GM18517 (cell line): ENCODE results near the gene FERMT2.

Experiments used
- ATAC-seq: cut with Tn5 transposase; IDR thresholded peaks from one replicate; pipeline ENCODE4 v1.9.1; 2021; ENCODE audit warnings: mild to moderate bottlenecking, moderate library complexity; ENCODE audit not compliant: unreplicated experiment

The FERMT2 gene

DNA sequence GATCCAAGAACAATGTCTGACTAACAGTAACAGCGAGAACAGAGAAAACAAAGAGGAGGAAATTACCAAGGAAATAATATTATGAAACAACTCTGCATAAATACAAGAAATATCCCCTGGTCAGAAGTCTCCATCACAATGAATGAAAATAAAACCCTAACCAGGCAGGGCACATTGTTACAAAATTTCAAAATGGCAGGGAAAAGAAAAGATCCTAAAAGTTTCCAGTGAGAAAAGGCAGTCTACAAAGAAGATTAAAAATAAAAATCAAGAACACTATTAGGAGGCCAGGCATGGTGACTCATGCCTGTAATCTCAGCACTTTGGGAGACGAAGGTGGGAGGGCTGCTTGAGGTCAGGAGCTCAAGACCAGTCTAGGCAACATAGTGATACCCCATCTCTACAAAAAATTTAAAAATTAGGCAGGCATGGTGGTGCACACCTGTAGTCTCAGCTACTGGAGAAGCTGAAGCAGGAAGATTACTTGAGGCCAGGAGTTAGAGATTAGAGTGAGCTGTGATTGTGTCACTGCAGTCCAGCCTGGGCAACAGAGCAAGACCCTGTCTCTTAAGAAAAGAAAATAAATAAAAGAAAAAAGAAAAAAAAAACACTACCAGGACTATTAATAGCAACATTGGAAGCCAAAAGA, 47.8 kb downstream of the FERMT2 start:
- no peak for ATAC-seq

GRCh38 chr14:52901357-52901980, 49.4 kb downstream of the FERMT2 start:
- no peak for ATAC-seq

DNA sequence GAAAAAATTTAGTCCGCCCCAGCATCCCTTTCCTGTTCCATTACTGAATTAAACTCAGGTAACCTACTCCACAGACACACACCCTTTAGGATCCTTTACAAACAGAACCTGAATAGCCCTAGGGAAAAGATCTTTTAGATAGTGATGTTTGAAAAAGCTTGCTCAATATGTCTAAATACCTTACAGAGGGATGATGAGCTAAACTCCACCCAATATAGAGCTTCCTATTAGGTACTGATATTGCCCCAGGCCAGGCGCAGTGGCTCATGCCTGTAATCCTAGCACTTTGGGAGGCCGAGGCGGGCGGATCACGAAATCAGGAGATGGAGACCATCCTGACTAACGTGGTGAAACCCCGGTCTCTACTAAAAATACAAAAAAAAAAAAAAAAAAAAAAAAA, 50.1 kb downstream of the FERMT2 start:
- ATAC-seq, result no peak

- ATAC-seq, result no peak
Observed at GRCh38 chr14:52898496-52898895, 52.4 kb downstream of the FERMT2 start.

GRCh38 chr14:52895000-52895399, 55.9 kb downstream of the FERMT2 start:
- no peak for ATAC-seq

GRCh38 chr14:52891800-52892199, 59.0 kb downstream of the FERMT2 start:
- ATAC-seq, result no peak

- no peak for ATAC-seq
Observed at GRCh38 chr14:52888839-52889838, 61.7 kb downstream of the FERMT2 start.

DNA sequence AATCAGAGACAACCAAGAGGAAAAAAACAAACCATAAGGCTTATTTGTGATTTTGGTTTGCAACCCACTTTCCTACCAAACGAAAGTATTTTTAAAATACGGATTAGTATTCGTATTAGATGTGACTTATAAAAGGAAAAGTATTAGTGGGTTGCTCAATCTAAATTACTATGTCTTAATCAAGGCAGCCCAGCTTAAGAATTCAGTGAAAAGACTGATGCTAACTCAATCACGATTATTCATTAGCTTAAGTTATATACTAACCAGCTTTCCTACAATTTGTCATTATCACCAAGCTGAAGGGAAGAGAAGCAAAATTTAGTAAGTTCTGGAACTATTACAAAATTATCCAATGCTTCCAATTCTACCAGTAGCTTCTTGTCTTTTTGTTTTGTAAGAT, 62.7 kb downstream of the FERMT2 start:
- no peak for ATAC-seq

GRCh38 chr14:52885230-52885629, 65.6 kb downstream of the FERMT2 start:
- no peak for ATAC-seq

GRCh38 chr14:52883658-52884057, 67.2 kb downstream of the FERMT2 start:
- ATAC-seq, result no peak

DNA sequence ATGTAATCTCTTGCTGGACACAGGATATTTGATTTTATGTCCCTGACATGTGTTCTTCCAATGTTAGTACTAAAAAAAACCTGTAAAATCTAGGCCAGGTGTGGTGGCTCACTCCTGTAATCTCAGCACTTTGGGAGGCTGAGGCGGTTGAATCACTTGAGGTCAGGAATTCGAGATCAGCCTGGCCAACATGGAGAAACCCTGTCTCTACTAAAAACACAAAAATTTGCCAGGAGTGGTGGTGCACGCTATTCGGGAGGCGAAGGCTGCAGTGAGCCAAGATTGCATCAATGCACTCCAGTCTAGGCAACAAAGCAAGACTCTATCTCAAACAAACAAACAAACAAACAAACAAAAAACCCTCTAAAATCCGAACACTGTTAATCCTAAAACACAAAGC, 68.0 kb downstream of the FERMT2 start:
- ATAC-seq, result no peak

DNA sequence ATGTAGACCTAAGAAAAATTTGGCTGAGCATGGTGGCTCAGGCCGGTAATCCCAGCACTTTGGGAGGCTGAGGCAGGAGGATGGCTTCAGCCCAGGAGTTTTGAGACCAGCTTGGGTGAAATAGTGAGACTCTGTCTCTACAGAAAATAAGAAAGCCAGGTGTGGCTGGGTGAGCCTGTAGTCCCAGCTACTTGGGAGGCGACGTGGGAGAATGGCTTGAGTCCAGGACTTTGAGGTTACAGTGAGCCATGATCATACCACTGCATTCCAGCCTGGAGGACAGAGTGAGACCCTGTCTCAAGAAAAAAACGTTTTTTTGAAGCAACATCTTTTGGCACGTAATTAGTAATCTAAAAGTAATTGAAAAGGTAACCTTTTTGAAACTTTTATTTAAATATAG, 70.9 kb downstream of the FERMT2 start:
- ATAC-seq, result no peak

- no peak for ATAC-seq
Observed at GRCh38 chr14:52878946-52879345, 71.9 kb downstream of the FERMT2 start.

- ATAC-seq, result no peak
Observed at GRCh38 chr14:52878469-52878868, 72.4 kb downstream of the FERMT2 start.

DNA sequence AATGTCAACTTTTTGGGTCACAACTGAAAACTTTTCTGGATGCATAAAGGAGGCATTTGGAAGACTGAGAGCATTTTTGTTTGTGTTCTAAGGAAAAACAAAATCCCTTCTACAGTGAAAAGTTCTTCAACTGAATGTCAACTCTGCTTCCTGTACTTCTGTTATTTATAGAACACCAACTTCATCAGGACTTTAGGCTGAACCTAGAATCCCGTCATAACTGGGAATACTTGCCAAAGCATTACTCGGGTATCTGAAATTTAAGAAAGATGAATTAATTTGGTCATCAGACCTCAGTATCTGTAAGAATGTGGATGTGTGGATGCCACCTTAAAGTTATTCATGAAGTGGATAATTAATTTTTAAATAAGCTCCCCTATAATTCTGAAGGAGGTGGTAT, 73.2 kb downstream of the FERMT2 start:
- ATAC-seq, result no peak

- no peak for ATAC-seq
Observed at GRCh38 chr14:52876806-52877205, 74.0 kb downstream of the FERMT2 start.

GRCh38 chr14:52876311-52876710, 74.5 kb downstream of the FERMT2 start:
- ATAC-seq, result no peak

DNA sequence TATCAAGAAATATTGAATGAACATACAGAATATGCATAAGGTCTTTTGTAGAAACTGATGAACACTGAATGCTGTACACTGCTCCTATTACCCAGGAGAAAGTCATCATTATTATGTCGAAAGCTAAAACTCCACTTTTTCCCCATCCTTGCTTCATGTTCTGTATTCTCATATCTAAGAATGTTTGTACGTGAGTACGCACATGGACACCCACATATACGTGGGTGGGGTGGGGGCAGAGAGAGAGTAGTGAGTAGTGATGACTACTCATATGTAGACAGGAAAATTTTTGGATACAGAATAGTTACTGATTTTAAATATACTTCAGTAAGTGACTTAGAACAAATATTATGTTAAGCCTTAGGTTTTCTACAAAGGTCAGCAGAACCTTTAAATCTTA, 75.1 kb downstream of the FERMT2 start:
- ATAC-seq, result no peak

GRCh38 chr14:52874389-52874788, 76.5 kb downstream of the FERMT2 start:
- no peak for ATAC-seq

DNA sequence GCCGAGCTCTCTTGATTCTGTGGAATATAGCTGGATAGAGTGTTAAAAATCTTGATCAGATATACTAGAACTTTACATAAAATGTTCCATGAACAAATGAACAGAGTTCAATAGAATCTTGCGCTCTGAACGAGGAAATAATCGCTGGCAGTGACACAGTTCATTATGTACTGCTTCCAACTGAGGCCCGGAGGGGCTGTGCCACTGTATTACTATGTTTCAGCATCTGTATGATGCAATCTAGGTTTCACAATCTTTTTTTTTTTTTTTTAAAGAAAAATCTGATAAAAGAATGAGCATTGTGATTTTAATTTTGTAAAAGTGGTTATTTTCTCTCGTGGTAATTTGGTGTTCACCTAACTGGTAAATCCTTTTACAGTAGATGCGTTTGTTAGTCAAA, 77.2 kb downstream of the FERMT2 start:
- ATAC-seq, result no peak

DNA sequence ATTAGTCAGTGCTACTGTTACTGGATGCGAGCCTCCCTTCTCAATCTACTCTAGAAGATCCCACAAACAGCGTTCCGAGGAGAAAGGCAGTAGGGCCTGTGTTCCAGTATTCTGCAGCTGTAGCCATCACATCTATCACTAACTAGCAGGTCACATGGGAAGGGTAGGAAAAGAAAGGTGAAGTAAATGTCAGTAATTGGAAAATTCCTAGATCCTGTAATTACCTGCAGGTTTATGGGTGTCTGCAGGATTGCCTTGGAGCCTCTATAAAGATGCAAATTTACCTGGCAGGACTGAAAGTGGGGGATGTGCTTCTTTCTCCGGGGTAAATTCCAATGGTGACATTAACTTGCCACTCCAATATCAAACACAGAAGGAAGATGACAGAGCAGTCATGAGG, 77.8 kb downstream of the FERMT2 start:
- no peak for ATAC-seq

- ATAC-seq, result no peak
Observed at GRCh38 chr14:52871606-52872005, 79.2 kb downstream of the FERMT2 start.
